Retina (tissue), 1 donor: Measurements from ENCODE around the gene FUT7.
A peak's percentile ranks its signal among the peaks of the same experiment; 100 is the strongest.

ENCODE experiments used
- DNase-seq: peaks from one replicate; pipeline ENCODE4 v3.0.0-alpha.2; 2016

FUT7 gene

DNA sequence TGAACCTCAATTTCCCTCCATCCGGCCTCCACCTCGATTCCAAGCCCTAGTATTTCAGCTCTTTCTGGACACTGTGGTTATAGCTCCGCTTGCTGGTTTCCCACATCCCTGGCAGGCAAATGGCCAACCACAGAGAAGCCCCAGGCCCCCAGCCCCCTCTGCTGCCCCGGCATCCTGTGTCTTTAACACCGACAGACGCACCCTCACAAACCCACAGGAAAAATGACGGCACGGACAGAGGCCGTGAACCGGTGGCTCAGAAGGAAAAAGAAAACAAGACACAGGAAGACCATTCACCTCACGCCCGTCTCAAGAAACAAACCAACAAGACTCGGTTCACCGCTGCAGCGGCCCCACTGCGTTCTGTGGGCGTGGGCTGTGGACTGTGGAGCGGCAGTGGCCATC, 34.1 kb downstream of the FUT7 start:
- no peak for DNase-seq

- no peak for DNase-seq
These were observed 34.5 kb downstream of the FUT7 start for GRCh38 chr9:136997371-136997770.

GRCh38 chr9:136996361-136997292, 35.3 kb downstream of the FUT7 start, which contains the start of gene CLIC3:
Gene CLIC3 (minus strand): TSS chr9:136996568. CDS start chr9:136996543, 25 bp downstream.
- DNase-seq = no peak

DNA sequence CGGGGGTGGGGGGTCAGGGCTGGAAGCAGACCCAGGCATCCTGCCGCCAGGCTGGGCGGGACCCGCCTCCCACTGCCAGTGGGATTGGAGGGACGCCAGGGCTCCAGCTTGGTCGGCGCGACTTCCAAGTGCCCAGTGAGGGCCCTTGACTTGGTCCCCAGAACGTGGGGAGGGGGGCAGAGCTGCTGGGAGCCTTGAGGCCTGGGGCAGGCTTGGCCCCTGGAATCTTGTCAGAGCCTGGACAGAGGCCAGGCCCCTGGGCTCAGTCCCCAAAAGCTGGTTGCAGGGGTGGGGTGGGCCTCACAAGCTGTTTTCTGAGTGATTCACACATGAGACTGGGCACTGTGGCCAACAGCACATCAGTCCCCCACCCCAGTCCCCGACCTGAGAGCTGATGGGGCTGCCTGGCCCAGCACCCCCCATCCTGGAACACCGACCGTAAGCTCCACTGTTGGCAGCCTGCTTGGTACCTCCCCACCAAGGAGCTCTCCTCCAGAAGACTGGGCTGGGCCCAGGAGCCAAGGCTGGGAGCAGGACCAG, 36.0 kb downstream of the FUT7 start:
- no peak for DNase-seq

GRCh38 chr9:136995362-136995761, 36.5 kb downstream of the FUT7 start:
- DNase-seq = no peak

DNA sequence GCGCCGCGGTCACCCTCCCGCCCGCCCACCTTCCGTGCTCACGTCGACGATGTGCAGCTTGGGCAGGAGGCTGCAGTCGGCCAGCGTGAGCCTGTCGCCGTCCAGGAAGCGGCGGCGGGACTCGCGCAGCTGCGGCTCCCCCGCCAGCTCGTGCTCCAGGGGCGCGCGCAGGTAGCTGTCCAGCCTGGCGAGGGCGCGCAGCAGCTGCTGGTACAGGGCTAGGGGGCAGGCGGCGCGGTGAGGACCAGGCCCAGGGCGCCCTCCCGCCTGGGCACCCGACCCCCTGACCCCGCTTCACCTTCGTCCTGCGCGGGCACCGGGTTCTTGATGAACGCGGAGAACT, 37.0 kb downstream of the FUT7 start:
- no peak for DNase-seq

DNA sequence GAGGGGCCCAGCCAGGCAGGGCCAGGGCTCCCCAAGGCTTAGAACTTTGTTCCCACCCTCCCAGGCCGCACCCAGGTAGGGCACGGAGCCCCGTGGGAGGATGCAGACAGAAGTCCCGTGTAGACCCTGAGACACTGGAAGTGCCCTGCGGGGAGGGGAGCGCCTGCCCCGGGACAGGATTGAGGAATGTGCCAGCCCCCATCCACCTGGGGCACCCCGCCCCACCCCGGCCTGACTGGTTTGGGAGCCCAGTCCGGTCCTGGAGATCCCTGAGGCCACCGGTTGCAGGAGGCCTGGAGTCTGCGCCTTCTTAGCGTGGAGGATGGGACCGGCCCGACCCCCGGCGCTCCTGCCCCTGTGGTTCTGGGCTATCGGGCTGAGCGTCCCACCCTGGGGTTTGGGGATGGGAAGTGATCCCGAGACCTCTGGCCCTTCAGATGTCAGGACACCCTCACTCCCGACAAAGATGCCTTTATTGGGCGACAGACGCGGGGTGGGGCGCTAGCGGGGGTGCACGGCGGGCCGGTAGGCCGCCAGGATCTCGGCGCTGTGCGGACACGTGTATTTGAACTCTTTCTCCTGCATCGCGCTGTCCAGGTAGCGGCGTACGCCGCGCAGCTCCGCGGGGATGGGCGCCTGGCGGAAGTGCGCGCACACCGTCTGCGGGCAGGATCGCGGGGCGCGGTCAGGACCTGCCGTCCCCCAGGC, 37.6 kb downstream of the FUT7 start:
- no peak for DNase-seq

- DNase-seq = no peak
These were observed 39.0 kb downstream of the FUT7 start for GRCh38 chr9:136992819-136993369.

DNA sequence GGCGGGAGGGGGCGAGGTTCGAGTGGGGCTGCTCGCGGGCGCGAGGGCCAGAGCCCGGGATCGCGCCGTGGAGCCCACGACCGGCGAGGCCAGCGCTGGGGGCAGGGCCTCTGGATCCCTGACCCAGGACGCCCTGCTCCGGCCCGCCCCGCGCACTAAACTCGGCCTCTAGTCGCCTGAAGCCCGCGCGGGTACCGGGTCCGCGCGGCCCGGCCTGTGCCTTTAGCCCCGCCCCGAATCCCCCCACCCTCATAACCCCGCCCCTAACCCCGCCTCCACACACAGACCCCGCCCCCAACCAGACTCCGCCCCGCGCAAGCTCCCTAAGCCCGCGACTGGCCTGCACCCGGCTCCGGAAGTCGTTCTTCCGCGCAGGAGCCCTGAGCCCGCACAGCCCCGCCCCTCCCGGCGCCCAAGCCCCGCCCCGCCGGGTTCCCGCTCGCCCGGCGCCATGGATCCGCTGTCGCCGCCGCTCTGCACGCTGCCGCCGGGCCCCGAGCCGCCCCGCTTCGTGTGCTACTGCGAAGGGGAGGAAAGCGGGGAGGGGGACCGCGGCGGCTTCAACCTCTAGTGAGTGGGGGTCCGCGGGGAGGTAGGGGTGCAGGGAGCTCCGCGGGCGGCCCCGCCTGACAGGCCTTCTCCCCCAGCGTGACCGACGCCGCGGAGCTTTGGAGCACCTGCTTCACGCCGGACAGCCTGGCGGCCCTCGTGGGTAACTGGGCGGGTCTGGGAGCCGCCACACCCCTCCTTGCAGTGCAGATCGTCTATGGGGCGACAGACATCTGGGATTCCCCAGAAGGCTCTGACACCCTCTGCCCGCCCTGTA, 39.7 kb downstream of the FUT7 start, which contains the start of gene PAXX:
Gene PAXX (plus strand): TSS at position 430 of the 826 bp plus-strand sequence. CDS start 22 bp downstream, at position 452.
- peak; percentile 78 for DNase-seq

GRCh38 chr9:136990242-136990911, 41.5 kb downstream of the FUT7 start:
- DNase-seq = no peak

DNA sequence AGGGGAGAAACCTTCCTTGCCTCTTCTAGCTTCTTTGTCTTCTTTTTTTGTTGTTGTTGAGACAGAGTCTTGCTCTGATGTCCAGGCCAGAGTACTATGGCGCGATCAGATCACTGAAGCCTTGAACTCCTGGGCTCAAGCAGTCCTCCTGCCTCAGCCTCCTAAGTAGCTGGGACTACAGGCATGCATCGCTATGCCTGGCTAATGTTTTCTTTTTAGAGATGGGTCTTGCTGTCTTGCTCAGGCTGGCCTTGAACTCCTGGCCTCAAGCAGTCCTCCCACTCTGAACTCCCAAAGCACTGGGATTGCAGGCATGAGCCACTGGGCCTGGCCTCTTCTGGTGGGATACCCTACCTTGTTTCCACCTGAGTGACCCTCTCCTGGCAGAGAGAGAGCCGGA, 43.0 kb downstream of the FUT7 start:
- DNase-seq = no peak

- DNase-seq = no peak
These were observed 46.0 kb downstream of the FUT7 start for GRCh38 chr9:136985853-136986252.

- DNase-seq = no peak
These were observed 46.8 kb downstream of the FUT7 start for GRCh38 chr9:136985027-136985602.

GRCh38 chr9:136984464-136985026, 47.3 kb downstream of the FUT7 start:
- DNase-seq = no peak

- no peak for DNase-seq
These were observed 48.1 kb downstream of the FUT7 start for GRCh38 chr9:136983656-136984314.

DNA sequence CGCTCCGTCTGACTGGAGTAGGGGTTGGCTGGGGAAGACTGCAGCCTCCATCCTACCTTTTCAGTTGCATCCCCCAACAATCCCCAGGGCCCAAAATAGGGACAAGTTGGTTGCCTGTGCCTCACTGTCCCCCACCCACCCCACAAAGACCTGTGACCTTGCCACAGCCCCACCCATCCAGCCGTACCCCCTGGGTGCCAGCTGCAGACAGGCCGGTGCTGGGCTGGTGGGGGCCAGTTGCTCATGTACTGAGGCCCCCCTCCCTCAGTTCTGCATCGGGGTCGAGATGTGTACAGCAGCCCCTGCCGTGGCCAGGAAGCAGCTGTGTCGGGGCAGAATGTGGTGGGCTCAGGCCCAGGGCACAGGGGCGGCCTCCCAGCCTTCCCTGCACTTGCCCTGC, 48.7 kb downstream of the FUT7 start:
- DNase-seq = no peak

- DNase-seq = no peak
These were observed 49.4 kb downstream of the FUT7 start, which contains the start of gene LCNL1 for GRCh38 chr9:136982232-136983051. Gene LCNL1 (plus strand): TSS chr9:136982993. CDS start chr9:136983587, 594 bp downstream.

DNA sequence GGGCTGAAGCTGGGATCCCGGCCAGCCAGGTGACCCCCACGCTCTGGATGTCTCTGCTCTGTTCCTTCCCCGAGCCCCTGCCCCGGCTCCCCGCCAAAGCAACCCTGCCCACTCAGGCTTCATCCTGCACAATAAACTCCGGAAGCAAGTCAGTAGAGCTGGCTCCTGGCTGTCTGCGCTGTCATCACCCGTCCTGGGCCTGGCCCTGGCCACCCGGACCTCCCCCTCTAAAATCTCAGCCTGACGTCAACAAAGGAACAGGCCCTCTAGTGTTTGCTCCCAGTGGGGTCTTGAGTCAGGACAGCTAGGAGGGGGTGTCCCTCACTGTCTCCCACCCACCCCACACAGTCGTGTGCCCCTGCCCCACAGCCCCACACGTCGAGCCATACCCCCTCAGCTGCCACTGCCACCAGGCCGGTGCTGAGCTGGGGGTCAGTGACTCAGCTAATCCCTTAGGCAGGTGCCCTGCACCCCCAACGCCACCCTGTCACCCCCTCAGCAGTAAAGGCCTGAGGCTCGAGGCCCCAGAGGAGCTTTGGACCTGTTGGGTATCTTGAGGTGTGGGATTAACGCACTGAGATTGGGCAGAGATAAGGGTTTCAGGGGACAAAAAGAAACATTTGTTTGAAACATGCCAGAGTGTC, 50.2 kb downstream of the FUT7 start:
- DNase-seq = no peak
